NK-92 treated with Interleukin-12 subunit alpha and Interleukin-12 subunit beta, amount 100 ng/mL, for 24 hours (cell line): ENCODE data around the gene UBE4A.
A peak's percentile ranks its signal among the peaks of the same experiment; 100 is the strongest.

Source experiments
- DNase-seq: peaks from one replicate; lab custom pipeline; 2025; lab: John Stamatoyannopoulos, UW

UBE4A gene

GRCh38 chr11:118437208-118438125 lies 78.1 kb downstream of the UBE4A start:
- DNase-seq, result peak; percentile 51

- DNase-seq, result peak; percentile 17
Observed at GRCh38 chr11:118438314-118438931, 79.0 kb downstream of the UBE4A start.

- DNase-seq, result no peak
Observed at GRCh38 chr11:118439646-118440045, 80.2 kb downstream of the UBE4A start.

GRCh38 chr11:118441770-118442275 lies 82.4 kb downstream of the UBE4A start:
- no peak for DNase-seq

- no peak for DNase-seq
Observed at GRCh38 chr11:118442301-118442700, 82.9 kb downstream of the UBE4A start.

GRCh38 chr11:118442908-118443589 lies 83.6 kb downstream of the UBE4A start:
- no peak for DNase-seq

- DNase-seq, result no peak
Observed at GRCh38 chr11:118443590-118444218, 84.3 kb downstream of the UBE4A start.

GRCh38 chr11:118447423-118447822 lies 88.0 kb downstream of the UBE4A start:
- no peak for DNase-seq

- no peak for DNase-seq
Observed at GRCh38 chr11:118448294-118448693, 88.9 kb downstream of the UBE4A start.
